ENCODE measurements around the gene L1CAM.
"Not testable (repeated sequence)": the region's sequence is repeated elsewhere in the genome, so short reads cannot be mapped to it uniquely, and the experiment has no call there.

Gene L1CAM

DNA sequence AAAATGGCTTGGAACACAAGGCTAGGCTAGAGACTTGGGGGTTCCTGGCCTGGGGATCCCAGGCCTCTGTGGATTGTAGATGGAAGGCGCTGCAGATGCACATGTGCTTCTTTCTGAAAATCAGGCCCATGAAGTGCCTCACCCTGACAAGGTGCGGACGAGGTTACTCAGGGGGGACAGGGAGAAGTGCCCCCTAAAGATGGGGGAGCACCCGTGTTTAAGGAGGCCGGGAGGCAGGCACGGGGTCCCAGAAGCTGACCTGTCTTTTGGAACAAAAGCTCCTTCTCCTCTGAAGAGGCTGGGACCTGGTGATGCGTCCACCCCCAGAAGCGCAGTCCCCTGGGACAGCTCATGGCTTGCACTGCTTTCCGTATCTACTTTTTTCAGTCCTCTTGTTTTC lies 58.1 kb downstream of the L1CAM start:
- no peak for DNase-seq

DNA sequence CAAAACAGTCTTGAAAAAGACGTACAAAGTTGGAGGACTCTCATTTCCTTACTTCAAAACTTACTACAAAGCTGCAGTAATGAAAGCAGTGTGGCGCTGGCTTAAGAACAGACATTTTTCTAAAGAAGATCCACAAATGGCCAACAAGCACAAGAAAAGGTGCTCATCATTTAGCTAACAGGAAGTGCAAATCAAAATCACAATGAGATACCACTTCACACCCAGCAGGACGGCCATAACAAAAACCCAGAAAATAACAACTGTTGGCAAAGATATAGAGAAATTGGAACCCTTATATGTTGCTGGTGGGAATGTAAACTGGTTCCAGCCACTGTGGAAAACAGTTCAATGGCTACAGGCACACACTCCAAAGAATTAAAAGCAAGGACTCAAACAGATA lies 59.0 kb downstream of the L1CAM start:
- DNase-seq: no peak

- DNase-seq: no peak
These were observed 60.9 kb downstream of the L1CAM start for GRCh38 chrX:153825042-153825441.

DNA sequence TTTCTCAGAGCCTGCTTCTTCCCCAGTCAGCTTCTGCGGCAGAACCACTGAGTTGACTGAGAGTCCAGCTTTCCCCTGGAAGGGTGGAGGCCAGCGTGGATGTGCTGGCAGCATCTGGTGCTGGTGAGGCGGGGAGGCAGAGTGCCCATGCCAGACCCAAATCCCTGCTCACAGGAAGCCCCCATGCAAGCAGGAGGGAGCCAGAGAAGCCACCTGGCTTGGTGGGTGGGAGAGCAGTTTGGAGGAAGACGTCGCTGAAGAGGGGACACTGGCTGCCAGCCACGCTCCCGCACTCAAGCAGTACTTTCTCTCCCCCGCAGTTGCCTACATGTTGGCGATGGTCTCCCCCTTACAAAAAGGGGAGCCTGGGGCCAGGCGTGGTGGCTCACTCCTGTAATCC lies 61.6 kb downstream of the L1CAM start:
- no peak for DNase-seq

DNA sequence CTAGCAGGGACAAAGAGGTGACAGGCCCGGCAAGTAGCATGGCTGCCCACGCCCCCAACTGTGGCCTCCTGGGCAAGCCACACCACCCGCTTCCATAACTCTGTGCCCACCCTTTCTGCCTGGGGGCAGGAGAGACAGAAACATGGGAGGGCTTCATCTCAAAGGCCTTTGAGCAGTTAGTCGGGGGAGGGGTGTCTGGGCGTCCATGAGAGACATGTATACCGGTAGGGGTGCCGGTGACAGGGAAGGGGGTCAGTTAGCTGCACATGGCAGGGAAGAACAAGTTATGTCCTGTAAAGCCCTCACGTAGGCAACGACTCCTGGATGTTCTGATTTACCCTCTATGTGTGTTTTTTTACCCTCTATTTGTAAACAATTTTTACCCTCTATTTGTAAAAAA lies 64.9 kb downstream of the L1CAM start:
- DNase-seq: no peak

- no peak for DNase-seq
These were observed 65.4 kb downstream of the L1CAM start for GRCh38 chrX:153820601-153821000.

GRCh38 chrX:153819384-153820040 lies 66.5 kb downstream of the L1CAM start:
- no peak for DNase-seq

GRCh38 chrX:153818571-153819383 lies 67.2 kb downstream of the L1CAM start:
- peak; percentile 1 for DNase-seq

- not testable (repeated sequence) for DNase-seq
These were observed 67.9 kb downstream of the L1CAM start for GRCh38 chrX:153818064-153818463.

DNA sequence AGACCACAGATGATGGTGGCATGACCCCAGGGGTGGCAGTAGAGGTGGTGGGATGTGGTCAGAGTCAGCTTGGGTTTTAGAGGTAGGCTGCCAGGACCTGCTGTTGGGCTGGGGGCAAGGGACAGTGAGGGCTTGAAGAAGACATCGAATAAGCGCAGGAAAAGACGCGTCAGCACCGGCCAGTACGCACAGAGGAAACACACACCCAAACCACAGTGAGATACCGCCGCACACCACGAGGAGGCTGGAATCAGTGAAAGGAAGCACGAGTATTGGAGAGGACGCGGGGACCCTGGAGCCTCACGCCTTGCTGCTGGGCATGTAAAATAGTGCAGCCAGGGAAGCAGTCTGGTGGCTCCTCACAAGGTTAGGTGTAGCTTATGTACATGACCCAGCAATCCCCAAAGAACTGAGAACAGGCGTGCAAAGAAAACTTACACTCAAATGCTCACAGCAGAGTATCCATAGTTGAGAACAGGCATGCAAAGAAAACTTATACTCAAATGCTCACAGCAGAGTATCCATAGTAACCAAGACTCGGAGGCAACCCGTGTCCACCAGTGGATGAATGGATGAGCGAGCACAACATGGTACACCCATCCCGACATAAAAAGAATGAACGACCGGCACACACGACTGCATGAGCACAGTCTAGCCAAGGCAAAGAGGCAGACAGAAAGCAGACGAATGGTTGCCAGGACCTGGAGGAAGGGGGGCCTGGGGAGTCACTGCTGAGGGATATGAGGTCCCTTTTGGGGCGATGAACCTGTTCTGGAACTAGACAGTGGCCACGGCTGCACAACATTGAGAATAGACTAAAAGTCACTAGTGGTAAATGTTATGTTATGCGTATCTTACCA lies 68.9 kb downstream of the L1CAM start:
- peak; percentile 1 for DNase-seq

GRCh38 chrX:153814591-153815315 lies 71.2 kb downstream of the L1CAM start:
- peak; percentile 22 for DNase-seq

DNA sequence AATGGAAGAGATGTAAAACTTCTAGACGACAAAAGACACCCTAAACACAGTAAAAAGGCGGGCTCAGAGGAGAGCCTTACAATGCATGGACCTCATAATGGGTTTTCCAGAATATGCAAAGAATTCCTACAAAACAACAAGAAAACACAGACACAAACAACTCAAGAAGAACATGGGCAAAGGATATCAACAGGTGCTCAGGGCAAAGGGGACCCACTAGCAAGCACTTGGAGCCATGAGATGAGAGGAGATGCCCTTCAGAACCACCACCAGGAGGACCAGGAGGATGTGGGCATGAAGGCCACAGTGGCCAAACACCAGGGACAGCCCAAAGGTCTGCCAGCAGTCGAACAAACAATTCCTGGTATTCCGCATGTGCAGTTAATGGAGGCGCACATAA lies 72.8 kb downstream of the L1CAM start:
- DNase-seq: no peak

DNA sequence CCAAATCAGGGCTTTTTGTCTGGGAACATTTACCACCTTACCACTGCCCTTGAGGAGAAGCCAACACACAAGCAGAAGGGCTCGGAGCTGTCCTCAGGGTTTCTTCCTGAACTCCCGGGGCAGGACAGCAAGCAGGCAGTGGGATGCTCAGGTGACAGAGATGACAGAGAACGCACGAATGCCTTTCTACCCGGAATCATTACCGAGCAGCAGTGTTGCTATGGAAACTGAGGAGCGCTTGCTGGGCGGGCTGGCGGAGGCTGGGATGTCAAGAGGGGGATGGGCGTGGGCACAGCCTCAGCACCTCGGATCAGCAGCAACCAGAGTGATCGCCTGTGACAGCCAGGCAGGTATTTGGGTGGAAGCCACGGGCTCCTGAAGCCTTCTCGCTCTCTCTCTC lies 73.8 kb downstream of the L1CAM start:
- DNase-seq: no peak
